Activated CD8-positive, alpha-beta T cell treated with anti-CD3 and anti-CD28 coated beads for 36 hours (primary cell): ENCODE results near the gene RAB1B. TPM values are rescaled to one million over a fixed set of nuclear protein-coding genes. Genes with fewer than 3 reads are reported as not detected.

ENCODE experiments used
- ATAC-seq: fragments of 200-7000 bp; cut with Tn5 transposase; one replicate; pipeline ENCODE4 v1.10.0; 2021; ENCODE audit warnings: mild to moderate bottlenecking, moderate library complexity
- CTCF ChIA-PET: fragments of 350-600 bp; sonication (Branson Sonifier 250); formaldehyde crosslinking; loops from one replicate; lab custom pipeline; 2021; ENCODE audit warnings: antibody characterized with exemption; lab: Charles Lee
- POLR2A ChIA-PET: fragments of 350-600 bp; sonication (Branson Sonifier 250); formaldehyde crosslinking; loops from one replicate; lab custom pipeline; 2021; ENCODE audit warnings: antibody characterized with exemption; lab: Charles Lee
- DNase-seq: peaks from one replicate; pipeline ENCODE4 v3.0.0-alpha.2; 2020
- H3K27ac Mint-ChIP-seq: one replicate; pipeline ENCODE4 v1.8.0; 2021; ENCODE audit warnings: mild to moderate bottlenecking, mixed read lengths
- H3K27me3 Mint-ChIP-seq: one replicate; pipeline ENCODE4 v1.8.0; 2021; ENCODE audit warnings: mixed read lengths
- H3K36me3 Mint-ChIP-seq: one replicate; pipeline ENCODE4 v1.8.0; 2021; ENCODE audit warnings: low read depth, mixed read lengths
- H3K4me1 Mint-ChIP-seq: one replicate; pipeline ENCODE4 v1.8.0; 2021; ENCODE audit warnings: low read depth, mixed read lengths
- H3K4me3 Mint-ChIP-seq: one replicate; pipeline ENCODE4 v1.8.0; 2021; ENCODE audit warnings: mild to moderate bottlenecking, moderate library complexity, mixed read lengths
- H3K9me3 Mint-ChIP-seq: one replicate; pipeline ENCODE4 v1.8.0; 2021; ENCODE audit warnings: mixed read lengths
- CTCF ChIP-seq: fragments of 200-600 bp; IDR thresholded peaks from one replicate; pipeline ENCODE4 v1.8.0; 2022; ENCODE audit warnings: antibody characterized with exemption, mild to moderate bottlenecking
- intact Hi-C: fragments of 100-400 bp; cut with micrococcal nuclease; formaldehyde crosslinking; loops from one replicate; pipeline ENCODE4 v1.10.0; 2022
- total RNA-seq, 2 experiments: library from RNA; stranded (reverse); gene quantifications; one replicate each; pipeline ENCODE4 v1.2.3, GENCODE V29; 2021

RAB1B gene
- total RNA-seq, 2 experiments from 2014 or later, result 97.9 to 98.2 TPM

- intact Hi-C loops, result no loop called here
- Mint-ChIP-seq H3K27me3 (no peaks in the 10 kb centered on the region), H3K36me3 (peaks cover 10% of the 10 kb centered on the region), H3K27ac (peak overlapping the region; percentile 13), H3K9me3 (no peaks in the 10 kb centered on the region), H3K4me3 (no peak overlapping the region), H3K4me1 (no peaks in the 10 kb centered on the region)
- CTCF ChIA-PET, result interaction anchor here (1.4 kb wide), 1 partner anchor 16 kb away, joined by 4 read pairs; no protein-coding TSS in a partner anchor
- no peak for TF ChIP-seq CTCF
- no peak for DNase-seq
- POLR2A ChIA-PET, result no interaction called here
- ATAC-seq, result no peak
Measured at GRCh38 chr11:66237867-66238266, 30.6 kb upstream of the RAB1B start.

- ChIA-PET CTCF (interaction anchor here (1.1 to 1.4 kb wide), 2 partner anchors 17 to 21 kb away, joined by 3 to 4 read pairs; no protein-coding TSS in a partner anchor), POLR2A (no interaction called here)
- no peak for TF ChIP-seq CTCF
- Mint-ChIP-seq H3K4me1 (peaks cover 1% of the 10 kb centered on the region), H3K36me3 (peaks cover 10% of the 10 kb centered on the region), H3K9me3 (no peaks in the 10 kb centered on the region), H3K27me3 (no peaks in the 10 kb centered on the region), H3K27ac (no peak overlapping the region), H3K4me3 (no peak overlapping the region)
- intact Hi-C loops, result no loop called here
- DNase-seq (no peak), ATAC-seq (no peak)
Measured at GRCh38 chr11:66238786-66239413, 29.5 kb upstream of the RAB1B start.

- intact Hi-C loops, result no loop called here
- no peak overlapping the region for H3K4me3 Mint-ChIP-seq
Measured at GRCh38 chr11:66239511-66239910, 28.9 kb upstream of the RAB1B start.

GRCh38 chr11:66239998-66240780, 28.2 kb upstream of the RAB1B start:
- ChIA-PET CTCF (interaction anchor here (1.1 kb wide), 2 partner anchors 18 to 20 kb away, joined by 3 read pairs; no protein-coding TSS in a partner anchor), POLR2A (interaction anchor here (1.2 kb wide), 1 partner anchor 10 kb away, joined by 4 read pairs; no protein-coding TSS in a partner anchor)
- Mint-ChIP-seq H3K36me3 (peaks cover 10% of the 10 kb centered on the region), H3K27me3 (no peaks in the 10 kb centered on the region), H3K9me3 (no peaks in the 10 kb centered on the region), H3K4me1 (peaks cover 4% of the 10 kb centered on the region), H3K4me3 (no peak overlapping the region), H3K27ac (no peak overlapping the region)
- TF ChIP-seq CTCF, result no peak
- no peak for DNase-seq
- intact Hi-C loops, result no loop called here
- ATAC-seq, result no peak

More at GRCh38 chr11:66239511-66239910, 28.9 kb upstream of the RAB1B start:
- DNase-seq (no peak), ATAC-seq (no peak)
- TF ChIP-seq CTCF, result no peak
- Mint-ChIP-seq H3K9me3 (no peaks in the 10 kb centered on the region), H3K27ac (no peak overlapping the region), H3K36me3 (peaks cover 10% of the 10 kb centered on the region), H3K27me3 (no peaks in the 10 kb centered on the region), H3K4me1 (peaks cover 4% of the 10 kb centered on the region)
- ChIA-PET POLR2A (no interaction called here), CTCF (interaction anchor here (1.1 kb wide), 2 partner anchors 17 to 20 kb away, joined by 3 read pairs; no protein-coding TSS in a partner anchor)

- no peak overlapping the region for H3K4me3 Mint-ChIP-seq
- H3K27me3 Mint-ChIP-seq, result no peaks in the 10 kb centered on the region
- H3K27ac Mint-ChIP-seq, result no peak overlapping the region
- peaks cover 5% of the 10 kb centered on the region for H3K36me3 Mint-ChIP-seq
- no peak for TF ChIP-seq CTCF
- ChIA-PET CTCF (interaction anchor here (1.1 kb wide), 1 partner anchor 19 kb away, joined by 3 read pairs; no protein-coding TSS in a partner anchor), POLR2A (interaction anchor here (1.1 to 1.2 kb wide), 2 partner anchors 9 to 15 kb away, joined by 4 to 5 read pairs; no protein-coding TSS in a partner anchor)
- intact Hi-C loops, result no loop called here
- H3K9me3 Mint-ChIP-seq, result no peaks in the 10 kb centered on the region
- no peak for DNase-seq
- peaks cover 4% of the 10 kb centered on the region for H3K4me1 Mint-ChIP-seq
- ATAC-seq, result no peak
Measured at GRCh38 chr11:66240781-66241136, 27.7 kb upstream of the RAB1B start.
